Psoas muscle (tissue), 8 donors: Measurements from ENCODE around the gene PPRC1. TPM values are rescaled to one million over a fixed set of nuclear protein-coding genes. Genes with fewer than 3 reads are reported as not detected.

Experiments
- ATAC-seq, 4 donors: fragments of 200-7000 bp; cut with Tn5 transposase; one replicate each; pipeline ENCODE4 v1.9.1; 2020; ENCODE audit warnings: moderate library complexity in 3 of 4, mild to moderate bottlenecking in 2 of 4
- DNase-seq, 2 donors: peaks; one replicate each; pipeline ENCODE4 v3.0.0-alpha.2; 2020
- H3K27ac ChIP-seq: fragments of 200-600 bp; one replicate; pipeline ENCODE4 v1.8.0; 2022
- H3K27me3 ChIP-seq, 3 donors: fragments of 200-600 bp in 1 of 3; one replicate each; pipeline versions ENCODE4 v1.6.1 to v1.8.0; 2013 to 2022; ENCODE audit warnings: low read length in 2 of 3, mild to moderate bottlenecking in 2 of 3, moderate library complexity in 1 of 3; ENCODE audit not compliant: insufficient read depth in 3 of 3
- H3K36me3 ChIP-seq, 2 donors: fragments of 200-600 bp in 1 of 2; one replicate each; pipeline versions ENCODE4 v1.6.1 to v1.8.0; 2013 to 2022; ENCODE audit warnings: low read depth in 1 of 2, mild to moderate bottlenecking in 1 of 2, moderate library complexity in 1 of 2; ENCODE audit not compliant: insufficient read depth in 1 of 2
- H3K4me1 ChIP-seq: fragments of 200-600 bp; one replicate; pipeline ENCODE4 v1.8.0; 2022
- H3K4me3 ChIP-seq: fragments of 200-600 bp; one replicate; pipeline ENCODE4 v1.8.0; 2022; ENCODE audit warnings: mild to moderate bottlenecking
- H3K9me3 ChIP-seq: fragments of 200-600 bp; one replicate; pipeline ENCODE4 v1.8.0; 2022
- WGBS, 3 donors: extraction: QIAGEN DNeasy Blood & Tissue Kit; methylation state at CpG; one replicate each; pipeline versions ENCODE4 v1.1.6 to v1.1.7; 2013; 5-methylcytosine and 5-hydroxymethylcytosine counted together
- intact Hi-C, 2 donors: fragments of 100-400 bp; cut with DNase I; formaldehyde crosslinking; loops; one replicate each; pipeline versions ENCODE4 v1.11.0 to v1.14.2; 2022
- polyA plus RNA-seq, 3 donors: library from polyadenylated mRNA; stranded (reverse); fragments of 200-250 nt; gene quantifications; one replicate each; pipeline ENCODE4 v1.2.3, GENCODE V29; 2013
- total RNA-seq, 4 donors: library from RNA; stranded (reverse); fragmentation: NEBNext Ultra II Directional in 2 of 4; extraction: Animal tissue kit (Norgen Biotek cat#: 25700) in 2 of 4; gene quantifications; one replicate each; pipeline versions ENCODE4 v1.2.1 to v1.2.4, GENCODE V29; 2021 to 2023
- TF ChIP-seq, protein P1 (sequence below): fragments of 200-600 bp; IDR thresholded peaks from one replicate; pipeline ENCODE4 v1.8.0; 2022; ENCODE audit warnings: antibody characterized with exemption
- donor health status: healthy with polysubstance abuse.
- donor health status: DM: no; HTN: no; CAD: no; lungs with moderate emphysema.
- donor health status: Bipolar disorder and iron deficiency.
- donor health status: healthy.
- donor health status: DM: yes; HTN: yes; CAD: no.
- donor health status: DM: no; HTN: no; CAD: no.
- donor health status: DM: no; HTN: no; CAD: no.
- donor health status: DM: yes; HTN: yes; CAD: no.

Gene PPRC1
- total and polyA plus RNA-seq, 7 donors, result 14.7 to 57.5 (median 27.2) TPM

- TF ChIP-seq, protein P1, sequence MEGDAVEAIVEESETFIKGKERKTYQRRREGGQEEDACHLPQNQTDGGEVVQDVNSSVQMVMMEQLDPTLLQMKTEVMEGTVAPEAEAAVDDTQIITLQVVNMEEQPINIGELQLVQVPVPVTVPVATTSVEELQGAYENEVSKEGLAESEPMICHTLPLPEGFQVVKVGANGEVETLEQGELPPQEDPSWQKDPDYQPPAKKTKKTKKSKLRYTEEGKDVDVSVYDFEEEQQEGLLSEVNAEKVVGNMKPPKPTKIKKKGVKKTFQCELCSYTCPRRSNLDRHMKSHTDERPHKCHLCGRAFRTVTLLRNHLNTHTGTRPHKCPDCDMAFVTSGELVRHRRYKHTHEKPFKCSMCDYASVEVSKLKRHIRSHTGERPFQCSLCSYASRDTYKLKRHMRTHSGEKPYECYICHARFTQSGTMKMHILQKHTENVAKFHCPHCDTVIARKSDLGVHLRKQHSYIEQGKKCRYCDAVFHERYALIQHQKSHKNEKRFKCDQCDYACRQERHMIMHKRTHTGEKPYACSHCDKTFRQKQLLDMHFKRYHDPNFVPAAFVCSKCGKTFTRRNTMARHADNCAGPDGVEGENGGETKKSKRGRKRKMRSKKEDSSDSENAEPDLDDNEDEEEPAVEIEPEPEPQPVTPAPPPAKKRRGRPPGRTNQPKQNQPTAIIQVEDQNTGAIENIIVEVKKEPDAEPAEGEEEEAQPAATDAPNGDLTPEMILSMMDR, result no peak
- H3K4me1 ChIP-seq, result no peaks in the 10 kb centered on the region
- H3K36me3 ChIP-seq, result peaks cover 9 to 61% of the 10 kb centered on the region in 2 donors
- H3K4me3 ChIP-seq, result no peak overlapping the region
- ATAC-seq (no peak), DNase-seq (no peak)
- whole genome bisulfite sequencing, 3 donors, result 68 to 72% (median 69%) methylated on average over 4 of the region's 4 CpGs
- H3K27ac ChIP-seq, result no peak overlapping the region
- no peaks in the 10 kb centered on the region for H3K9me3 ChIP-seq
- intact Hi-C loops, result loop anchor here in 1 of 2 donors (5.0 kb wide), 1 partner anchor 194 kb away; no protein-coding TSS in a partner anchor
- no peaks in the 10 kb centered on the region for H3K27me3 ChIP-seq
Observed at GRCh38 chr10:102163342-102163989, 30.6 kb downstream of the PPRC1 start.

DNA sequence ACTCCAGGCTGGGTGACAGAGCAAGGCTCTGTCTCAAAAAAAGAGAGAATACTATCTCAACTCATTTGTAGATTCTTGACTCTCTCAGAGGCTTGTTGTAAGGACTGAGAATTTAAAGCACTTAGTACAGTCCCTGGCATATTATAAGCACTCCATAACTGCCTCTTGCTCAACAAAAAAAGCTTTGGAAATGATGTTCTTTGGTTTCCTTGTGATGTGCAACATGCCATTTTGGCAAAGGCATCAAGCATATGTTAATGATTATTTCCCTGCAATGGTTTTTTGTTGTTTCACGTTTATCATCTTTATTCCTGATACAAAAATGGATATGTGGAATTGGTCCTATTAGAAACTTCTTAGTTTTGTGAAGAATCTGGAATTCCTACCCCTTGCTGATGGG lies 35.0 kb downstream of the PPRC1 start:
- TF ChIP-seq, protein P1, result no peak
- Histone ChIP-seq H3K27ac (no peak overlapping the region), H3K36me3 (peaks cover 0 to 17% of the 10 kb centered on the region in 2 donors), H3K4me1 (peaks cover 7% of the 10 kb centered on the region), H3K4me3 (no peak overlapping the region), H3K9me3 (no peaks in the 10 kb centered on the region), H3K27me3 (no peaks in the 10 kb centered on the region)
- ATAC-seq (no peak), DNase-seq (no peak)
- intact Hi-C loops, result loop anchor here (1.0 to 5.0 kb wide), 3 partner anchors 179 to 234 kb away; partner anchors contain the start of gene NFKB2 (in 1 of the 2)
- 44 to 49% (median 47%) methylated on average over 1 of the region's 1 CpG for WGBS, 3 donors

- TF ChIP-seq, protein P1, result no peak
- intact Hi-C loops, result loop anchor here (2.0 to 10.0 kb wide), 2 partner anchors 54 to 56 kb away; partner anchors contain the start of gene ELOVL3 (in 2 of the 2)
- no peak for ATAC-seq
- Histone ChIP-seq H3K36me3 (no peaks in the 10 kb centered on the region), H3K27ac (no peak overlapping the region), H3K4me3 (no peak overlapping the region), H3K4me1 (peaks cover 7% of the 10 kb centered on the region), H3K9me3 (no peaks in the 10 kb centered on the region), H3K27me3 (no peaks in the 10 kb centered on the region)
- DNase-seq, result no peak
- WGBS, 3 donors, result 59 to 89% (median 72%) methylated on average over 3 of the region's 3 CpGs
Observed at GRCh38 chr10:102170602-102171001, 37.8 kb downstream of the PPRC1 start.

GRCh38 chr10:102172288-102172687 lies 39.4 kb downstream of the PPRC1 start:
- H3K27me3 ChIP-seq, result no peaks in the 10 kb centered on the region
- 84 to 90% (median 89%) methylated on average over 8 of the region's 8 CpGs for WGBS, 3 donors
- no peak overlapping the region for H3K4me3 ChIP-seq
- TF ChIP-seq, protein P1, result no peak
- peaks cover 7% of the 10 kb centered on the region for H3K4me1 ChIP-seq
- H3K27ac ChIP-seq, result no peak overlapping the region
- intact Hi-C loops, result loop anchor here in 1 of 2 donors (10.0 kb wide), 1 partner anchor 53 kb away; the partner anchor contains the start of gene ELOVL3
- DNase-seq (no peak), ATAC-seq (no peak)
- H3K36me3 ChIP-seq, result no peaks in the 10 kb centered on the region
- no peaks in the 10 kb centered on the region for H3K9me3 ChIP-seq
